Measurements from ENCODE around the gene ANKRD60.

ANKRD60 gene

GRCh38 chr20:58228484-58229197, at the start of gene ANKRD60:
TSS of gene ANKRD60 (minus strand) at chr20:58228653. CDS start at chr20:58228653, 0 bp downstream.
- no peak for DNase-seq

- DNase-seq = no peak
These were observed 49.4 kb upstream of the ANKRD60 start for GRCh38 chr20:58277578-58278472.

GRCh38 chr20:58277107-58277506, 48.7 kb upstream of the ANKRD60 start:
- DNase-seq = no peak

GRCh38 chr20:58274384-58274783, 45.9 kb upstream of the ANKRD60 start:
- no peak for DNase-seq

- no peak for DNase-seq
These were observed 43.3 kb upstream of the ANKRD60 start for GRCh38 chr20:58271606-58272351.

GRCh38 chr20:58268936-58269619, 40.6 kb upstream of the ANKRD60 start:
- DNase-seq = no peak

- DNase-seq = no peak
These were observed 40.0 kb upstream of the ANKRD60 start for GRCh38 chr20:58268421-58268821.

- no peak for DNase-seq
These were observed 39.1 kb upstream of the ANKRD60 start for GRCh38 chr20:58267389-58268215.

- no peak for DNase-seq
These were observed 35.8 kb upstream of the ANKRD60 start for GRCh38 chr20:58264271-58264670.

- DNase-seq = no peak
These were observed 33.2 kb upstream of the ANKRD60 start for GRCh38 chr20:58261660-58262059.

GRCh38 chr20:58260006-58260405, 31.6 kb upstream of the ANKRD60 start:
- no peak for DNase-seq

- no peak for DNase-seq
These were observed 28.4 kb upstream of the ANKRD60 start for GRCh38 chr20:58256842-58257241.

GRCh38 chr20:58256307-58256706, 27.9 kb upstream of the ANKRD60 start:
- DNase-seq = no peak

GRCh38 chr20:58254890-58255289, 26.4 kb upstream of the ANKRD60 start:
- DNase-seq = no peak

GRCh38 chr20:58251979-58252591, 23.6 kb upstream of the ANKRD60 start:
- DNase-seq = peak; percentile 71

GRCh38 chr20:58251348-58251978, 23.0 kb upstream of the ANKRD60 start:
- no peak for DNase-seq

- DNase-seq = no peak
These were observed 17.9 kb upstream of the ANKRD60 start for GRCh38 chr20:58246346-58246745.

- no peak for DNase-seq
These were observed 17.5 kb upstream of the ANKRD60 start for GRCh38 chr20:58245931-58246330.

- DNase-seq = no peak
These were observed 16.9 kb upstream of the ANKRD60 start for GRCh38 chr20:58245181-58245891.

- no peak for DNase-seq
These were observed 16.1 kb upstream of the ANKRD60 start for GRCh38 chr20:58244517-58245030.

Measured in kidney glomerular epithelial cell (primary cell).